Hepatic stellate cell (primary cell): ENCODE data around the gene SH3BP5.

Source experiments
- DNase-seq: peaks from one replicate; pipeline ENCODE4 v3.0.0; 2011; ENCODE audit warnings: low spot score

Gene SH3BP5

GRCh38 chr3:15205482-15205933 is 126.9 kb downstream of the SH3BP5 start:
- no peak for DNase-seq
